HG03575 (cell line): ENCODE measurements around the gene OR2T34.
A peak's percentile ranks its signal among the peaks of the same experiment; 100 is the strongest.
"Not testable (repeated sequence)": the region's sequence is repeated elsewhere in the genome, so short reads cannot be mapped to it uniquely, and the experiment has no call there.

Source experiments
- ATAC-seq: cut with Tn5 transposase; IDR thresholded peaks from one replicate; pipeline ENCODE4 v1.9.1; 2021; ENCODE audit not compliant: unreplicated experiment, insufficient number of reproducible peaks, low FRiP score; ENCODE audit errors: extremely low read depth

Gene OR2T34

GRCh38 chr1:248574657-248575056 is at the start of gene OR2T34:
OR2T34 (minus strand) TSS chr1:248574757; CDS start chr1:248574757, 0 bp downstream.
- not testable (repeated sequence) for ATAC-seq

- peak; percentile 83 for ATAC-seq
These were observed 48.0 kb upstream of the OR2T34 start for GRCh38 chr1:248622570-248623001.

- no peak for ATAC-seq
These were observed 47.2 kb upstream of the OR2T34 start for GRCh38 chr1:248621770-248622169.

GRCh38 chr1:248618878-248619277 is 44.3 kb upstream of the OR2T34 start:
- no peak for ATAC-seq

- ATAC-seq: no peak
These were observed 43.6 kb upstream of the OR2T34 start for GRCh38 chr1:248618119-248618518.

- no peak for ATAC-seq
These were observed 39.2 kb upstream of the OR2T34 start for GRCh38 chr1:248613742-248614141.

GRCh38 chr1:248611883-248612414 is 37.4 kb upstream of the OR2T34 start:
- no peak for ATAC-seq

GRCh38 chr1:248610301-248610700 is 35.7 kb upstream of the OR2T34 start:
- ATAC-seq: no peak

GRCh38 chr1:248599396-248599795 is 24.8 kb upstream of the OR2T34 start:
- no peak for ATAC-seq

GRCh38 chr1:248597589-248597988 is 23.0 kb upstream of the OR2T34 start, which contains the start of gene OR2T10:
OR2T10 (minus strand) TSS chr1:248597700; CDS start chr1:248593768, 3,932 bp downstream.
- no peak for ATAC-seq

- ATAC-seq: no peak
These were observed 22.1 kb upstream of the OR2T34 start for GRCh38 chr1:248596615-248597014.

- no peak for ATAC-seq
These were observed 18.7 kb upstream of the OR2T34 start for GRCh38 chr1:248593226-248593625.

- no peak for ATAC-seq
These were observed 18.1 kb upstream of the OR2T34 start for GRCh38 chr1:248592655-248593054.

- ATAC-seq: no peak
These were observed 15.5 kb upstream of the OR2T34 start for GRCh38 chr1:248590055-248590454.

- ATAC-seq: no peak
These were observed 14.8 kb upstream of the OR2T34 start for GRCh38 chr1:248589334-248589733.

- no peak for ATAC-seq
These were observed 10.7 kb upstream of the OR2T34 start for GRCh38 chr1:248585266-248585665.

- ATAC-seq: no peak
These were observed 1.9 kb upstream of the OR2T34 start for GRCh38 chr1:248576260-248576980.

GRCh38 chr1:248573856-248574255 is 701 bp downstream of the OR2T34 start:
- not testable (repeated sequence) for ATAC-seq

GRCh38 chr1:248572049-248572448 is 2.5 kb downstream of the OR2T34 start:
- peak; percentile 96 for ATAC-seq

- not testable (repeated sequence) for ATAC-seq
These were observed 3.7 kb downstream of the OR2T34 start for GRCh38 chr1:248570811-248571210.

- not testable (repeated sequence) for ATAC-seq
These were observed 5.5 kb downstream of the OR2T34 start for GRCh38 chr1:248569049-248569448.
